Mucosa of stomach (tissue), 1 donor: ENCODE results near the gene STARD7.

Source experiments
- H3K27me3 ChIP-seq: one replicate; pipeline ENCODE4 v1.7.0; 2013; ENCODE audit warnings: mild to moderate bottlenecking, low read length; ENCODE audit not compliant: control insufficient read depth, insufficient read depth
- H3K36me3 ChIP-seq: one replicate; pipeline ENCODE4 v1.7.0; 2013; ENCODE audit warnings: low read length; ENCODE audit not compliant: control insufficient read depth, insufficient read depth
- H3K4me1 ChIP-seq: one replicate; pipeline ENCODE4 v1.7.0; 2013; ENCODE audit warnings: mild to moderate bottlenecking, low read length; ENCODE audit not compliant: control insufficient read depth, insufficient read depth
- H3K4me3 ChIP-seq: one replicate; pipeline ENCODE4 v1.7.0; 2013; ENCODE audit warnings: low read length
- H3K9ac ChIP-seq: one replicate; pipeline ENCODE4 v1.7.0; 2013; ENCODE audit warnings: mild to moderate bottlenecking, low read length, moderate library complexity
- H3K9me3 ChIP-seq: one replicate; pipeline ENCODE4 v1.7.0; 2013; ENCODE audit warnings: mild to moderate bottlenecking, low read length, moderate library complexity; ENCODE audit not compliant: control insufficient read depth
- donor health status: Pancreatic carcinoma.

Gene STARD7

GRCh38 chr2:96185516-96185915 is 23.1 kb downstream of the STARD7 start:
- Histone ChIP-seq H3K4me3 (no peak overlapping the region), H3K4me1 (peaks cover 16% of the 10 kb centered on the region), H3K9me3 (no peaks in the 10 kb centered on the region), H3K27me3 (no peaks in the 10 kb centered on the region), H3K9ac (no peak overlapping the region), H3K36me3 (peaks cover 11% of the 10 kb centered on the region)

GRCh38 chr2:96184989-96185388 is 23.6 kb downstream of the STARD7 start:
- no peak overlapping the region for H3K4me3 ChIP-seq
- peaks cover 11% of the 10 kb centered on the region for H3K36me3 ChIP-seq
- H3K9ac ChIP-seq: no peak overlapping the region
- H3K9me3 ChIP-seq: no peaks in the 10 kb centered on the region
- H3K4me1 ChIP-seq: peaks cover 16% of the 10 kb centered on the region
- no peaks in the 10 kb centered on the region for H3K27me3 ChIP-seq

GRCh38 chr2:96184188-96184587 is 24.4 kb downstream of the STARD7 start:
- Histone ChIP-seq H3K36me3 (peaks cover 11% of the 10 kb centered on the region), H3K4me1 (peaks cover 13% of the 10 kb centered on the region), H3K9me3 (no peaks in the 10 kb centered on the region), H3K4me3 (no peak overlapping the region), H3K27me3 (no peaks in the 10 kb centered on the region), H3K9ac (no peak overlapping the region)

GRCh38 chr2:96181529-96181928 is 27.1 kb downstream of the STARD7 start:
- no peak overlapping the region for H3K9ac ChIP-seq
- no peak overlapping the region for H3K4me3 ChIP-seq
- no peaks in the 10 kb centered on the region for H3K9me3 ChIP-seq
- peaks cover 8% of the 10 kb centered on the region for H3K36me3 ChIP-seq
- no peaks in the 10 kb centered on the region for H3K4me1 ChIP-seq
- no peaks in the 10 kb centered on the region for H3K27me3 ChIP-seq

- Histone ChIP-seq H3K9me3 (no peaks in the 10 kb centered on the region), H3K9ac (no peak overlapping the region), H3K4me1 (no peaks in the 10 kb centered on the region), H3K4me3 (no peak overlapping the region), H3K27me3 (no peaks in the 10 kb centered on the region), H3K36me3 (peaks cover 8% of the 10 kb centered on the region)
Measured at GRCh38 chr2:96180521-96180920, 28.1 kb downstream of the STARD7 start.

- peaks cover 3% of the 10 kb centered on the region for H3K36me3 ChIP-seq
- no peak overlapping the region for H3K9ac ChIP-seq
- H3K4me1 ChIP-seq: no peaks in the 10 kb centered on the region
- no peaks in the 10 kb centered on the region for H3K9me3 ChIP-seq
- no peak overlapping the region for H3K4me3 ChIP-seq
- no peaks in the 10 kb centered on the region for H3K27me3 ChIP-seq
Measured at GRCh38 chr2:96180002-96180401, 28.6 kb downstream of the STARD7 start.

GRCh38 chr2:96176661-96177060 is 32.0 kb downstream of the STARD7 start:
- H3K27me3 ChIP-seq: no peaks in the 10 kb centered on the region
- no peak overlapping the region for H3K4me3 ChIP-seq
- no peaks in the 10 kb centered on the region for H3K9me3 ChIP-seq
- no peak overlapping the region for H3K9ac ChIP-seq
- H3K36me3 ChIP-seq: no peaks in the 10 kb centered on the region
- no peaks in the 10 kb centered on the region for H3K4me1 ChIP-seq

GRCh38 chr2:96175951-96176350 is 32.7 kb downstream of the STARD7 start:
- Histone ChIP-seq H3K4me1 (no peaks in the 10 kb centered on the region), H3K9ac (no peak overlapping the region), H3K4me3 (no peak overlapping the region), H3K9me3 (no peaks in the 10 kb centered on the region), H3K27me3 (no peaks in the 10 kb centered on the region), H3K36me3 (no peaks in the 10 kb centered on the region)

- Histone ChIP-seq H3K9me3 (no peaks in the 10 kb centered on the region), H3K4me1 (no peaks in the 10 kb centered on the region), H3K36me3 (no peaks in the 10 kb centered on the region), H3K9ac (no peak overlapping the region), H3K27me3 (no peaks in the 10 kb centered on the region), H3K4me3 (no peak overlapping the region)
Measured at GRCh38 chr2:96174251-96175144, 34.1 kb downstream of the STARD7 start.

- Histone ChIP-seq H3K9me3 (no peaks in the 10 kb centered on the region), H3K36me3 (no peaks in the 10 kb centered on the region), H3K27me3 (no peaks in the 10 kb centered on the region), H3K4me3 (no peak overlapping the region), H3K9ac (no peak overlapping the region), H3K4me1 (peaks cover 6% of the 10 kb centered on the region)
Measured at GRCh38 chr2:96171831-96172230, 36.8 kb downstream of the STARD7 start.

GRCh38 chr2:96170626-96171025 is 38.0 kb downstream of the STARD7 start:
- H3K36me3 ChIP-seq: no peaks in the 10 kb centered on the region
- no peak overlapping the region for H3K9ac ChIP-seq
- H3K27me3 ChIP-seq: no peaks in the 10 kb centered on the region
- H3K4me3 ChIP-seq: no peak overlapping the region
- no peaks in the 10 kb centered on the region for H3K9me3 ChIP-seq
- H3K4me1 ChIP-seq: peaks cover 6% of the 10 kb centered on the region

- H3K4me3 ChIP-seq: no peak overlapping the region
- no peaks in the 10 kb centered on the region for H3K36me3 ChIP-seq
- H3K9ac ChIP-seq: no peak overlapping the region
- H3K4me1 ChIP-seq: peaks cover 6% of the 10 kb centered on the region
- no peaks in the 10 kb centered on the region for H3K9me3 ChIP-seq
- H3K27me3 ChIP-seq: no peaks in the 10 kb centered on the region
Measured at GRCh38 chr2:96169868-96170507, 38.6 kb downstream of the STARD7 start.
